ENCODE data around the gene REL.
"Not testable (repeated sequence)": the region's sequence is repeated elsewhere in the genome, so short reads cannot be mapped to it uniquely, and the experiment has no call there.

Gene REL

GRCh38 chr2:60906395-60906794, 25.0 kb downstream of the REL start:
- H3K4me1 Mint-ChIP-seq (ENCODE audit: low read depth): no peaks in the 10 kb centered on the region
- no peaks in the 10 kb centered on the region for H3K9me3 Mint-ChIP-seq
- peaks cover 84% of the 10 kb centered on the region for H3K36me3 Mint-ChIP-seq (ENCODE audit: low read depth)
- intact Hi-C loops (cut with micrococcal nuclease): no loop called here
- no peaks in the 10 kb centered on the region for H3K27me3 Mint-ChIP-seq
- H3K27ac Mint-ChIP-seq: no peak overlapping the region
- H3K4me3 Mint-ChIP-seq: no peak overlapping the region

GRCh38 chr2:60907329-60907728, 26.0 kb downstream of the REL start:
- H3K4me3 Mint-ChIP-seq: no peak overlapping the region

GRCh38 chr2:60925994-60926740, 44.8 kb downstream of the REL start:
- H3K36me3 Mint-ChIP-seq (ENCODE audit: low read depth): peaks cover 52% of the 10 kb centered on the region

More at GRCh38 chr2:60907329-60907728, 26.0 kb downstream of the REL start:
- H3K27ac Mint-ChIP-seq: no peak overlapping the region
- peaks cover 86% of the 10 kb centered on the region for H3K36me3 Mint-ChIP-seq (ENCODE audit: low read depth)
- intact Hi-C loops (cut with micrococcal nuclease): no loop called here
- no peaks in the 10 kb centered on the region for H3K9me3 Mint-ChIP-seq
- H3K27me3 Mint-ChIP-seq: no peaks in the 10 kb centered on the region
- H3K4me1 Mint-ChIP-seq (ENCODE audit: low read depth): no peaks in the 10 kb centered on the region

GRCh38 chr2:60926741-60927552, 45.6 kb downstream of the REL start:
- peak overlapping the region; percentile 45 for H3K4me3 Mint-ChIP-seq
- H3K27ac Mint-ChIP-seq: peak overlapping the region; percentile 68
- no peaks in the 10 kb centered on the region for H3K27me3 Mint-ChIP-seq
- peaks cover 52% of the 10 kb centered on the region for H3K36me3 Mint-ChIP-seq (ENCODE audit: low read depth)
- peaks cover 34% of the 10 kb centered on the region for H3K4me1 Mint-ChIP-seq (ENCODE audit: low read depth)
- intact Hi-C loops (cut with micrococcal nuclease): loop anchor here (5.0 kb wide), 1 partner anchor 70 kb away; no protein-coding TSS in a partner anchor
- H3K9me3 Mint-ChIP-seq: no peaks in the 10 kb centered on the region

More at GRCh38 chr2:60925994-60926740, 44.8 kb downstream of the REL start:
- peak overlapping the region; percentile 30 for H3K4me3 Mint-ChIP-seq
- no peaks in the 10 kb centered on the region for H3K27me3 Mint-ChIP-seq
- intact Hi-C loops (cut with micrococcal nuclease): loop anchor here (5.0 kb wide), 1 partner anchor 71 kb away; no protein-coding TSS in a partner anchor
- H3K27ac Mint-ChIP-seq: peak overlapping the region; percentile 68
- no peaks in the 10 kb centered on the region for H3K9me3 Mint-ChIP-seq
- peaks cover 34% of the 10 kb centered on the region for H3K4me1 Mint-ChIP-seq (ENCODE audit: low read depth)

GRCh38 chr2:60932061-60932460, 50.7 kb downstream of the REL start:
- H3K4me1 Mint-ChIP-seq (ENCODE audit: low read depth): peaks cover 39% of the 10 kb centered on the region

DNA sequence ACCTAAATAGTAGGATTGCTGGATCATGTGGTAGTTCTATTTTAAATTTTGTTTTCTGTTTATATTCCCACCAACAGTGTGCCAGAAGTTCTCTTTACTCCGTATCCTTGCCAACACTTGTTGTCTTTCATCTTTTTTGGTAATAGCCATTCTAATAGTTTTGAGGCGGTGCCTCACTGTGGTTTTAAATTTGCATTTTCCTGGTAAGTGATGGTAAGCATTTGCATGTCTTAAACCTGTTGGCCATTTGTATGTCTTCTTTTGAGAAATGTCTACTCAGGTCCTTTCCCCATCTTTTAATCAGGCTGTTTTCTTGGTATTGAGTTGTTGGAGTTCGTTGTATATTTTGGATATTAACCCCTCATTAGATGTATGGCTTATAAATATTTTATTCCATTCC, 51.6 kb downstream of the REL start:
- intact Hi-C loops (cut with micrococcal nuclease): no loop called here
- no peaks in the 10 kb centered on the region for H3K27me3 Mint-ChIP-seq
- H3K36me3 Mint-ChIP-seq (ENCODE audit: low read depth): peaks cover 54% of the 10 kb centered on the region
- no peak overlapping the region for H3K27ac Mint-ChIP-seq
- H3K9me3 Mint-ChIP-seq: no peaks in the 10 kb centered on the region
- H3K4me1 Mint-ChIP-seq (ENCODE audit: low read depth): peaks cover 41% of the 10 kb centered on the region
- no peak overlapping the region for H3K4me3 Mint-ChIP-seq

More at GRCh38 chr2:60932061-60932460, 50.7 kb downstream of the REL start:
- H3K36me3 Mint-ChIP-seq (ENCODE audit: low read depth): peaks cover 51% of the 10 kb centered on the region
- H3K4me3 Mint-ChIP-seq; H3K27me3 Mint-ChIP-seq; intact Hi-C loops (cut with micrococcal nuclease); H3K27ac Mint-ChIP-seq; H3K9me3 Mint-ChIP-seq: not testable (repeated sequence)

- Mint-ChIP-seq H3K27me3 (no peaks in the 10 kb centered on the region), H3K9me3 (no peaks in the 10 kb centered on the region), H3K36me3 (ENCODE audit: low read depth) (peaks cover 64% of the 10 kb centered on the region), H3K4me3 (no peak overlapping the region), H3K27ac (no peak overlapping the region), H3K4me1 (ENCODE audit: low read depth) (peaks cover 45% of the 10 kb centered on the region)
- intact Hi-C loops (cut with micrococcal nuclease): no loop called here
These were observed 52.9 kb downstream of the REL start for GRCh38 chr2:60934165-60934722.

DNA sequence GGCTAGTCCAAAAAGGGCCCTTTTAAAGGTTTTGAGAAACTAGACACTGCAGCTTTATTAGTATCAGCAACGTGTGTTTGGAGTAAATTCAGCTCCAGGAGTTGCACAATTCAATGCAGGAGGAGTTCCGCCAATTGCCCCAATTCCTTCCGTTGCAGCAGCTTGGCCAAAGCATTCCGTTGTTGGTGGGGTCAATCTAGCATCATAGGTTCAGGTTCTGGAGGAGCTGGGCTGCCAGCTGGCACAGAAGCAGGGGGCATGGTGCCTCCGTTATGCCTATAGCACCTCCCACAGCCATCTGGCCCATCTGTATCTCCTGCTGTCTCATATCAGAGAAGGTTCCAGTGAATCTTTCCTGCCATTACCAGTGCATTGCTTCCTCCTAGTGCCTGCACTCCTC, 55.4 kb downstream of the REL start:
- Mint-ChIP-seq H3K4me3 (no peak overlapping the region), H3K9me3 (no peaks in the 10 kb centered on the region), H3K27ac (no peak overlapping the region), H3K4me1 (ENCODE audit: low read depth) (peaks cover 45% of the 10 kb centered on the region), H3K36me3 (ENCODE audit: low read depth) (peaks cover 62% of the 10 kb centered on the region), H3K27me3 (no peaks in the 10 kb centered on the region)
- intact Hi-C loops (cut with micrococcal nuclease): no loop called here

DNA sequence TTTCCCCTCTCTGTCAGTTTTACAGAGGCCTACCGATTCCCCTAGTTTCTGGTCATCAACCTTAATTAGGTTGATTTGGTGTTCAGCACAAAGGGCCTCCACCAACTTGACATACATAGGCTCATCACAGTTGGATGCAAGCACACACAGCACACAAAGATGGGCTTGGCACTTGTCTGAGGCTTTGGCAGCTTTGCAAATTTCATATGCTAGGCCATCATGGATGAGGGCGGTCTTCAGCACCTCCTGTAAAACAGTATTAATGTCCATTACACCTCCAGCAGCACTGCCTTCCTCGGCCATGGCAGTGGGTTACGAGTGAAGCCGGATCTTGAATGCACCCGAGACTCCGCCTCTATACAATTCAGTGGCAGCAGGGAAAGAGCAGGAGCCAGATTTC, 56.9 kb downstream of the REL start:
- Mint-ChIP-seq H3K4me1 (ENCODE audit: low read depth) (peaks cover 37% of the 10 kb centered on the region), H3K4me3 (no peak overlapping the region), H3K27me3 (no peaks in the 10 kb centered on the region), H3K9me3 (no peaks in the 10 kb centered on the region), H3K27ac (no peak overlapping the region), H3K36me3 (ENCODE audit: low read depth) (peaks cover 47% of the 10 kb centered on the region)
- intact Hi-C loops (cut with micrococcal nuclease): no loop called here

- no peak overlapping the region for H3K4me3 Mint-ChIP-seq
- intact Hi-C loops (cut with micrococcal nuclease): no loop called here
- H3K27ac Mint-ChIP-seq: no peak overlapping the region
- no peaks in the 10 kb centered on the region for H3K9me3 Mint-ChIP-seq
- peaks cover 51% of the 10 kb centered on the region for H3K36me3 Mint-ChIP-seq (ENCODE audit: low read depth)
- H3K27me3 Mint-ChIP-seq: no peaks in the 10 kb centered on the region
- H3K4me1 Mint-ChIP-seq (ENCODE audit: low read depth): peaks cover 25% of the 10 kb centered on the region
These were observed 58.2 kb downstream of the REL start for GRCh38 chr2:60939622-60940021.

DNA sequence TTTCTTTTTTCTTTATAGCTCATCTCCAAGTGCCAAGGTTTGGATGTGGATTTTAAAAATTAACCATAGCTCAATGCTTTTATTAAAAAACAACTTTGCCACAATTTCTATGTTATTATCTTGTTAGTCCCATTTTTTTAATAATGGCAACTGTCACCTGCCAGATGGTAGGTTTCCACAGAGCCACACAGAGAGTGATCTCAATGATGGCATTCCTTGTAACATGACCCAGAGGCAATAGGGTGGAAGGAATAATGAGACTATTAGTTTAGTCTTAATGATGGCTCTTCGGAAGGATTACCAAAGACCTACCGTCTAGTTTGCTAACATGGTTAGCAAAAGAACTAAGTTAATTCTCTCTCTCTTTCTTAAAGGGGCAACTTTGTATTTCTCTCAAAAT, 64.0 kb downstream of the REL start:
- Mint-ChIP-seq H3K4me1 (ENCODE audit: low read depth) (no peaks in the 10 kb centered on the region), H3K27ac (no peak overlapping the region), H3K27me3 (no peaks in the 10 kb centered on the region), H3K9me3 (no peaks in the 10 kb centered on the region), H3K36me3 (ENCODE audit: low read depth) (peaks cover 24% of the 10 kb centered on the region), H3K4me3 (no peak overlapping the region)
- intact Hi-C loops (cut with micrococcal nuclease): no loop called here

GRCh38 chr2:60947056-60947455, 65.7 kb downstream of the REL start:
- intact Hi-C loops (cut with micrococcal nuclease): no loop called here
- no peak overlapping the region for H3K27ac Mint-ChIP-seq
- H3K4me1 Mint-ChIP-seq (ENCODE audit: low read depth): no peaks in the 10 kb centered on the region
- no peaks in the 10 kb centered on the region for H3K9me3 Mint-ChIP-seq
- no peaks in the 10 kb centered on the region for H3K27me3 Mint-ChIP-seq
- H3K36me3 Mint-ChIP-seq (ENCODE audit: low read depth): peaks cover 24% of the 10 kb centered on the region
- no peak overlapping the region for H3K4me3 Mint-ChIP-seq

DNA sequence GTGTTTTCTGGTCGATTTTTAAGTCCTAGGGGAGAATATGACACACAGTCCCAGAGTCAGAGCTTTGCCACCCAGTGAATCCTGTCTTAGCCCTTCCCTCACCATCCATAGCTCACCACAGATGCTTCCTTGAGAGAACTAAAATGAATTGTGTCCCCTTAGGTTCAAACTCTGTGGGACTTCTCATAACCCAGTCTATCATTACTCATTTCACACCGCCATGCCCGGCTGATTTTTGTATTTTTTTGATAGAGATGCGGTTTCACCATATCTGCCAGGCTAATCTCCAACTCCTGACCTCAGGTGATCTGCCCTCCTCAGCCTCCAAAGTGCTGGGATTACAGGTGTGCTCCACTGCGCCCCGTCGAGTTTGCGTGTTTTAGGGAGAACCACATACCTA, 66.8 kb downstream of the REL start:
- Mint-ChIP-seq H3K4me1 (ENCODE audit: low read depth) (no peaks in the 10 kb centered on the region), H3K27me3 (no peaks in the 10 kb centered on the region), H3K36me3 (ENCODE audit: low read depth) (peaks cover 30% of the 10 kb centered on the region), H3K27ac (no peak overlapping the region), H3K9me3 (no peaks in the 10 kb centered on the region), H3K4me3 (no peak overlapping the region)
- intact Hi-C loops (cut with micrococcal nuclease): no loop called here

DNA sequence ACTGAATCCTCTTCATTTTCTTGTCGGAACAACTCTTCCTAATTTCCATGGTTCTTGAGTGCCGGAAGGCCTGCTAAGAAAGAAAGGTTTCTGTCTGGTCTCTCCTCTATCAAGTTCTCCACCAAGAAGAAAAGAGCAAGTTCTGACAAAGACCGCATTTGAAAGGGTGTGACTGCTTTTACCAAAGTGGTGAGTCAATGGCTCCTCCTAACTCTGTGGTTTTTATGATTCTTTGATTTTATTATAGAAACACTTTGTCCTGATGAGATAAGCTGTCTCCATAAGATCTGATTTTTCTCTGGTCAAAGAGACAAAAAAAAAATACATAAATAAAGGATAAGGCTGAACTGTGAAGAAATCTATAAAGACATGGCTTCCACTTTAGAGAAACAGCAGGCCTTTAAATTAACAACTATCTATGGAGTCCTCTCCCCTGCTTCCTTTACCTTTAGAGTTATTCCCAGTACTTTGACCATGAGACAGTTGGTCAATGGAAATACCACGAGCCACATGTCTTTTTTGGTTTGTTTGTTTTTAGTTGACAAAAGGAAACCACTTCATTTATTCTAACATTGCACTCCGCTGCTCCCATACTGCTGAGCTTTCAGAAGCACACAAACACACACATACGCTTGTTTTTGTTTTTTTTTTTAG, 67.7 kb downstream of the REL start:
- no peaks in the 10 kb centered on the region for H3K27me3 Mint-ChIP-seq
- intact Hi-C loops (cut with micrococcal nuclease): no loop called here
- H3K4me1 Mint-ChIP-seq (ENCODE audit: low read depth): no peaks in the 10 kb centered on the region
- no peaks in the 10 kb centered on the region for H3K9me3 Mint-ChIP-seq
- no peak overlapping the region for H3K27ac Mint-ChIP-seq
- H3K4me3 Mint-ChIP-seq: no peak overlapping the region
- H3K36me3 Mint-ChIP-seq (ENCODE audit: low read depth): peaks cover 32% of the 10 kb centered on the region
